Neural cell (in vitro differentiated cells): ENCODE data around the gene ZNF622.

ENCODE experiments used
- EP300 ChIP-seq: fragments of 450-650 bp; conservative IDR thresholded peaks from 2 replicates; pipeline ENCODE4 v1.6.1; 2014; ENCODE audit warnings: antibody characterized with exemption, mild to moderate bottlenecking, moderate library complexity; ENCODE audit not compliant: poor library complexity, severe bottlenecking
- EZH2 ChIP-seq: fragments of 200-600, 300-800 bp; shearing (Covaris generic), sonication (generic); IDR thresholded peaks from 2 replicates; pipeline ENCODE4 v1.6.1; 2014; ENCODE audit warnings: antibody characterized with exemption, low read length, borderline replicate concordance, mild to moderate bottlenecking; ENCODE audit not compliant: insufficient read depth, poor library complexity, severe bottlenecking
- POLR2AphosphoS5 ChIP-seq: IDR thresholded peaks from 2 replicates; pipeline ENCODE4 v1.6.1; 2012
- RAD21 ChIP-seq: fragments of 450-650 bp; conservative IDR thresholded peaks from 2 replicates; pipeline ENCODE4 v1.6.1; 2014; ENCODE audit warnings: antibody characterized with exemption, mild to moderate bottlenecking, moderate library complexity
- REST ChIP-seq: IDR thresholded peaks from 2 replicates; pipeline ENCODE4 v1.6.1; 2012; ENCODE audit warnings: borderline replicate concordance
- SMC3 ChIP-seq: fragments of 450-650 bp; conservative IDR thresholded peaks from 2 replicates; pipeline ENCODE4 v1.6.1; 2014; ENCODE audit warnings: antibody characterized with exemption, mild to moderate bottlenecking, moderate library complexity; ENCODE audit not compliant: poor library complexity
- TF ChIP-seq, protein P1 (sequence below): fragments of 450-650 bp; IDR thresholded peaks from 2 replicates; pipeline ENCODE4 v1.5.1; 2014; ENCODE audit warnings: antibody characterized with exemption, mild to moderate bottlenecking, moderate library complexity; ENCODE audit not compliant: poor library complexity, severe bottlenecking

DNA sequence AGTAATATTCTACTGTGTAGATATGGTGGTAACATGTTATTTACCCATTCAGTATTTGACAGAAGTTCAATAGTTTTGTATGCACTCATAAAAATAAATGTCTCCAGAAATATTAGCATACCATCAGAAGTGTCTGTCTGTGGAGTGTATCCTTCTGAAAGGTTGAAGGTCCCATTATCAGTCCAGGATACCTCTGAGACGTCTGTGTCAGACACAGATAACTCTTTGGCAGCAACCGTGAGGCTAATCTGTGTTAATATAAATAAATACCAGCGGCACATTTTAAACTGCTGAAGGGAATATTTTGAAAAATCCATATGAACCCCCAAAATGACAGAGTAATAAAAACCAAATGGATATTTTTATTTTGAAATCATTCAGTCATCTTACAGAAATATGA lies 11.9 kb upstream of the ZNF622 start:
- TF ChIP-seq EZH2 (no peak), SMC3 (no peak), POLR2AphosphoS5 (no peak), EP300 (no peak), REST (no peak), RAD21 (no peak)
- TF ChIP-seq, protein P1, sequence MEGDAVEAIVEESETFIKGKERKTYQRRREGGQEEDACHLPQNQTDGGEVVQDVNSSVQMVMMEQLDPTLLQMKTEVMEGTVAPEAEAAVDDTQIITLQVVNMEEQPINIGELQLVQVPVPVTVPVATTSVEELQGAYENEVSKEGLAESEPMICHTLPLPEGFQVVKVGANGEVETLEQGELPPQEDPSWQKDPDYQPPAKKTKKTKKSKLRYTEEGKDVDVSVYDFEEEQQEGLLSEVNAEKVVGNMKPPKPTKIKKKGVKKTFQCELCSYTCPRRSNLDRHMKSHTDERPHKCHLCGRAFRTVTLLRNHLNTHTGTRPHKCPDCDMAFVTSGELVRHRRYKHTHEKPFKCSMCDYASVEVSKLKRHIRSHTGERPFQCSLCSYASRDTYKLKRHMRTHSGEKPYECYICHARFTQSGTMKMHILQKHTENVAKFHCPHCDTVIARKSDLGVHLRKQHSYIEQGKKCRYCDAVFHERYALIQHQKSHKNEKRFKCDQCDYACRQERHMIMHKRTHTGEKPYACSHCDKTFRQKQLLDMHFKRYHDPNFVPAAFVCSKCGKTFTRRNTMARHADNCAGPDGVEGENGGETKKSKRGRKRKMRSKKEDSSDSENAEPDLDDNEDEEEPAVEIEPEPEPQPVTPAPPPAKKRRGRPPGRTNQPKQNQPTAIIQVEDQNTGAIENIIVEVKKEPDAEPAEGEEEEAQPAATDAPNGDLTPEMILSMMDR: no peak
